HUES48 (cell line): ENCODE data around the gene AKT2.

Experiments used
- H3K27ac ChIP-seq: one replicate; pipeline ENCODE4 v1.7.0; 2013; ENCODE audit warnings: low read depth, low read length, inconsistent platforms
- H3K27me3 ChIP-seq: 2 replicates; pipeline ENCODE4 v1.6.1; 2013; ENCODE audit warnings: mild to moderate bottlenecking, low read length; ENCODE audit not compliant: control insufficient read depth, insufficient read depth
- H3K36me3 ChIP-seq: 2 replicates; pipeline ENCODE4 v1.6.1; 2013; ENCODE audit warnings: low read length; ENCODE audit not compliant: control insufficient read depth, insufficient read depth
- H3K4me1 ChIP-seq: 2 replicates; pipeline ENCODE4 v1.6.1; 2013; ENCODE audit warnings: mild to moderate bottlenecking, low read length; ENCODE audit not compliant: control insufficient read depth, insufficient read depth
- H3K4me3 ChIP-seq: 2 replicates; pipeline ENCODE4 v1.5.1; 2013; ENCODE audit warnings: mild to moderate bottlenecking, low read depth, low read length
- H3K9ac ChIP-seq: 2 replicates; pipeline ENCODE4 v1.6.1; 2013; ENCODE audit warnings: mild to moderate bottlenecking, low read depth, low read length, moderate library complexity
- H3K9me3 ChIP-seq: 2 replicates; pipeline ENCODE4 v1.6.1; 2013; ENCODE audit warnings: low read length; ENCODE audit not compliant: control insufficient read depth, insufficient read depth

AKT2 gene

GRCh38 chr19:40232479-40232878 is 52.7 kb downstream of the AKT2 start:
- H3K4me1 ChIP-seq = peaks cover 12% of the 10 kb centered on the region
- H3K36me3 ChIP-seq = peaks cover 26% of the 10 kb centered on the region
- no peaks in the 10 kb centered on the region for H3K9me3 ChIP-seq
- H3K27me3 ChIP-seq = no peaks in the 10 kb centered on the region
- H3K4me3 ChIP-seq = no peak overlapping the region
- no peak overlapping the region for H3K9ac ChIP-seq
- H3K27ac ChIP-seq = no peak overlapping the region

- peaks cover 21% of the 10 kb centered on the region for H3K36me3 ChIP-seq
- H3K27ac ChIP-seq = peak overlapping the region; percentile 52
- no peak overlapping the region; the same call in 1 of the 2 replicates for H3K9ac ChIP-seq
- H3K9me3 ChIP-seq = no peaks in the 10 kb centered on the region
- H3K27me3 ChIP-seq = no peaks in the 10 kb centered on the region
- peaks cover 12% of the 10 kb centered on the region for H3K4me1 ChIP-seq
- H3K4me3 ChIP-seq = no peak overlapping the region
Measured at GRCh38 chr19:40231544-40232424, 53.4 kb downstream of the AKT2 start.

GRCh38 chr19:40231057-40231456 is 54.1 kb downstream of the AKT2 start:
- Histone ChIP-seq H3K9ac (no peak overlapping the region), H3K27me3 (peaks cover 2% of the 10 kb centered on the region; the same call in 1 of the 2 replicates), H3K9me3 (no peaks in the 10 kb centered on the region), H3K4me3 (no peak overlapping the region), H3K27ac (no peak overlapping the region), H3K36me3 (peaks cover 13% of the 10 kb centered on the region), H3K4me1 (peaks cover 12% of the 10 kb centered on the region)

- Histone ChIP-seq H3K9ac (no peak overlapping the region), H3K36me3 (peaks cover 7% of the 10 kb centered on the region), H3K27ac (no peak overlapping the region), H3K27me3 (peaks cover 8% of the 10 kb centered on the region; the same call in 1 of the 2 replicates), H3K4me1 (peaks cover 12% of the 10 kb centered on the region), H3K4me3 (no peak overlapping the region), H3K9me3 (no peaks in the 10 kb centered on the region)
Measured at GRCh38 chr19:40229926-40230417, 55.2 kb downstream of the AKT2 start.

GRCh38 chr19:40229484-40229883 is 55.7 kb downstream of the AKT2 start:
- Histone ChIP-seq H3K4me1 (peaks cover 12% of the 10 kb centered on the region), H3K9me3 (no peaks in the 10 kb centered on the region), H3K36me3 (0 out of 2 replicates have a peak, but pooled peaks cover 3% of the 10 kb centered on the region), H3K4me3 (no peak overlapping the region), H3K9ac (no peak overlapping the region), H3K27me3 (peaks cover 8% of the 10 kb centered on the region; the same call in 1 of the 2 replicates), H3K27ac (no peak overlapping the region)

GRCh38 chr19:40228863-40229262 is 56.3 kb downstream of the AKT2 start:
- Histone ChIP-seq H3K27me3 (peaks cover 8% of the 10 kb centered on the region; the same call in 1 of the 2 replicates), H3K36me3 (0 out of 2 replicates have a peak, but pooled peaks cover 3% of the 10 kb centered on the region), H3K9me3 (no peaks in the 10 kb centered on the region), H3K27ac (no peak overlapping the region), H3K9ac (no peak overlapping the region), H3K4me1 (peaks cover 12% of the 10 kb centered on the region), H3K4me3 (no peak overlapping the region)

- Histone ChIP-seq H3K36me3 (0 out of 2 replicates have a peak, but pooled peaks cover 3% of the 10 kb centered on the region), H3K27me3 (peaks cover 8% of the 10 kb centered on the region; the same call in 1 of the 2 replicates), H3K9ac (no peak overlapping the region), H3K27ac (no peak overlapping the region), H3K4me3 (no peak overlapping the region), H3K4me1 (peaks cover 12% of the 10 kb centered on the region), H3K9me3 (no peaks in the 10 kb centered on the region)
Measured at GRCh38 chr19:40228346-40228745, 56.8 kb downstream of the AKT2 start.

- Histone ChIP-seq H3K9me3 (no peaks in the 10 kb centered on the region), H3K9ac (no peak overlapping the region), H3K27me3 (peaks cover 8% of the 10 kb centered on the region; the same call in 1 of the 2 replicates), H3K27ac (no peak overlapping the region), H3K4me3 (no peak overlapping the region), H3K4me1 (no peaks in the 10 kb centered on the region), H3K36me3 (no peaks in the 10 kb centered on the region)
Measured at GRCh38 chr19:40225440-40226305, 59.5 kb downstream of the AKT2 start.

- Histone ChIP-seq H3K36me3 (no peaks in the 10 kb centered on the region), H3K4me1 (no peaks in the 10 kb centered on the region), H3K4me3 (no peak overlapping the region), H3K27me3 (peaks cover 11% of the 10 kb centered on the region), H3K27ac (no peak overlapping the region), H3K9me3 (no peaks in the 10 kb centered on the region), H3K9ac (no peak overlapping the region)
Measured at GRCh38 chr19:40224342-40225150, 60.6 kb downstream of the AKT2 start.

- no peaks in the 10 kb centered on the region for H3K4me1 ChIP-seq
- no peaks in the 10 kb centered on the region for H3K36me3 ChIP-seq
- H3K9me3 ChIP-seq = no peaks in the 10 kb centered on the region
- peaks cover 19% of the 10 kb centered on the region for H3K27me3 ChIP-seq
- H3K27ac ChIP-seq = no peak overlapping the region
- H3K9ac ChIP-seq = no peak overlapping the region
- H3K4me3 ChIP-seq = no peak overlapping the region; the same call in 1 of the 2 replicates
Measured at GRCh38 chr19:40223135-40223822, 61.9 kb downstream of the AKT2 start.
